22Rv1 (cell line): ENCODE measurements around the gene PFDN6.

Experiments used
- H3K27ac ChIP-seq: fragments of 450-650 bp; 2 replicates; pipeline ENCODE4 v1.5.1; 2017
- CTCF ChIP-seq: fragments of 450-650 bp; IDR thresholded peaks from 2 replicates; pipeline ENCODE4 v1.5.1; 2017; ENCODE audit warnings: mild to moderate bottlenecking
- ZFX ChIP-seq: fragments of 450-650 bp; IDR thresholded peaks from 2 replicates; pipeline ENCODE4 v1.6.1; 2017; ENCODE audit warnings: antibody characterized with exemption, borderline replicate concordance

Gene PFDN6

GRCh38 chr6:33313709-33314514 lies 24.5 kb downstream of the PFDN6 start, which contains the start of gene TAPBP:
Gene TAPBP (minus strand): TSS chr6:33314078. CDS start chr6:33314041, 37 bp downstream.
- H3K27ac ChIP-seq: peak within 1 kb of the TSS; percentile 98

GRCh38 chr6:33314515-33314942 lies 25.1 kb downstream of the PFDN6 start:
- TF ChIP-seq ZFX (no peak), CTCF (no peak)
- peak overlapping the region; percentile 98 for H3K27ac ChIP-seq

More at GRCh38 chr6:33313709-33314514, 24.5 kb downstream of the PFDN6 start, which contains the start of gene TAPBP:
- no peak for TF ChIP-seq ZFX
- TF ChIP-seq CTCF: no peak

GRCh38 chr6:33314943-33315792 lies 25.8 kb downstream of the PFDN6 start:
- TF ChIP-seq CTCF (0 out of 2 replicates have a peak, but pooled peaks have one; percentile 6), ZFX (no peak)
- peak overlapping the region; percentile 98 for H3K27ac ChIP-seq

- TF ChIP-seq ZFX (no peak), CTCF (no peak)
- peak overlapping the region; percentile 98 for H3K27ac ChIP-seq
These were observed 26.6 kb downstream of the PFDN6 start for GRCh38 chr6:33315793-33316602.

- TF ChIP-seq CTCF: no peak
- no peak for TF ChIP-seq ZFX
- peak overlapping the region; percentile 98 for H3K27ac ChIP-seq
These were observed 27.4 kb downstream of the PFDN6 start for GRCh38 chr6:33316603-33317418.

GRCh38 chr6:33317419-33317668 lies 27.9 kb downstream of the PFDN6 start:
- H3K27ac ChIP-seq: peak overlapping the region; percentile 98
- TF ChIP-seq CTCF: no peak
- no peak for TF ChIP-seq ZFX
